B cell (primary cell): ENCODE data around the gene ZNF160. TPM values are rescaled to one million over a fixed set of nuclear protein-coding genes. Genes with fewer than 3 reads are reported as not detected.

Experiments used
- ATAC-seq: fragments of 200-7000 bp; cut with Tn5 transposase; one replicate; pipeline ENCODE4 v1.10.0; 2021; ENCODE audit warnings: low read depth, mild to moderate bottlenecking, moderate number of reproducible peaks, moderate library complexity
- CTCF ChIA-PET: fragments of 350-600 bp; sonication (Branson Sonifier 250); formaldehyde crosslinking; loops from one replicate; lab custom pipeline; 2021; ENCODE audit warnings: antibody characterized with exemption, inconsistent platforms; lab: Charles Lee
- POLR2A ChIA-PET: fragments of 350-600 bp; sonication (Branson Sonifier 250); formaldehyde crosslinking; loops from one replicate; lab custom pipeline; 2021; ENCODE audit warnings: antibody characterized with exemption; lab: Charles Lee
- DNase-seq: peaks from one replicate; pipeline ENCODE4 v3.0.0; 2013
- H2AFZ ChIP-seq: 2 replicates; pipeline ENCODE4 v1.6.1; 2012; ENCODE audit warnings: mild to moderate bottlenecking, low read depth, low read length; ENCODE audit not compliant: insufficient read depth, poor library complexity, severe bottlenecking
- H3K27ac ChIP-seq, 2 donors: 1 replicate in 1 of 2; 2 replicates in 1 of 2; pipeline ENCODE4 v1.5.1; 2012 to 2013; ENCODE audit warnings: low read length in 2 of 2, mild to moderate bottlenecking in 2 of 2, moderate library complexity in 1 of 2
- H3K27me3 ChIP-seq, 4 experiments: fragments of 200-600 bp in 1 of 4; sonication (generic) in 1 of 4; replicated peaks in 1 of 4; 1 replicate in 2 of 4; 2 replicates in 2 of 4; pipeline versions ENCODE4 v1.6.1 to v1.7.0; 2013 to 2016; ENCODE audit warnings: low read length in 3 of 4, mild to moderate bottlenecking in 2 of 4, mixed read lengths in 1 of 4, moderate library complexity in 1 of 4; ENCODE audit not compliant: insufficient read depth in 4 of 4, control insufficient read depth in 3 of 4; ENCODE audit errors: control extremely low read depth in 1 of 4
- H3K36me3 ChIP-seq, 2 experiments: replicated peaks in 1 of 2; 1 replicate in 1 of 2; 2 replicates in 1 of 2; pipeline versions ENCODE4 v1.6.1 to v1.7.1; 2013; ENCODE audit warnings: low read length in 1 of 2; ENCODE audit not compliant: insufficient read depth in 2 of 2, control insufficient read depth in 1 of 2; ENCODE audit errors: control extremely low read depth in 1 of 2, extremely low read depth in 1 of 2
- H3K4me1 ChIP-seq, 2 donors: fragments of 200-600 bp in 1 of 2; sonication (generic) in 1 of 2; 1 replicate in 1 of 2; 2 replicates in 1 of 2; pipeline versions ENCODE4 v1.5.1 to v1.6.1; 2013 to 2017; ENCODE audit warnings: low read length in 2 of 2; ENCODE audit not compliant: control insufficient read depth in 2 of 2, insufficient read depth in 2 of 2
- H3K4me2 ChIP-seq: replicated peaks from 2 replicates; pipeline ENCODE3; 2012; ENCODE audit warnings: mild to moderate bottlenecking, low read depth, low read length; ENCODE audit not compliant: poor library complexity, severe bottlenecking
- H3K4me3 ChIP-seq, 5 experiments: fragments of 200-600 bp in 1 of 5; sonication (generic) in 1 of 5; 1 replicate in 3 of 5; 2 replicates in 2 of 5; pipeline versions ENCODE4 v1.5.1 to v1.7.0; 2011 to 2016; ENCODE audit warnings: low read length in 4 of 5, mild to moderate bottlenecking in 4 of 5, low read depth in 2 of 5, control low read depth in 1 of 5, moderate library complexity in 1 of 5; ENCODE audit not compliant: insufficient read depth in 1 of 5; ENCODE audit errors: control extremely low read depth in 1 of 5, extremely low read depth in 1 of 5
- H3K79me2 ChIP-seq: fragments of 200-600 bp; sonication (generic); one replicate; pipeline ENCODE4 v1.6.0; 2016; ENCODE audit warnings: low read length; ENCODE audit not compliant: control insufficient read depth, insufficient read depth
- H3K9ac ChIP-seq: fragments of 200-600 bp; sonication (generic); 2 replicates; pipeline ENCODE4 v1.6.1; 2017; ENCODE audit warnings: mild to moderate bottlenecking, low read length, moderate library complexity
- H3K9me3 ChIP-seq, 3 donors: one replicate each; pipeline versions ENCODE4 v1.6.1 to v1.7.1; 2013; ENCODE audit warnings: low read length in 2 of 3; ENCODE audit not compliant: control insufficient read depth in 2 of 3, insufficient read depth in 1 of 3; ENCODE audit errors: control extremely low read depth in 1 of 3
- H4K20me1 ChIP-seq: 2 replicates; pipeline ENCODE4 v1.6.0; 2012; ENCODE audit warnings: mild to moderate bottlenecking, low read length; ENCODE audit not compliant: insufficient read depth, control insufficient read depth, poor library complexity, severe bottlenecking
- H3K27ac Mint-ChIP-seq: one replicate; pipeline ENCODE4 v1.8.0; 2021; ENCODE audit warnings: mixed read lengths
- H3K27me3 Mint-ChIP-seq: one replicate; pipeline ENCODE4 v1.8.0; 2021; ENCODE audit warnings: mixed read lengths
- H3K4me1 Mint-ChIP-seq: one replicate; pipeline ENCODE4 v1.8.0; 2021; ENCODE audit warnings: mixed read lengths
- H3K4me3 Mint-ChIP-seq: one replicate; pipeline ENCODE4 v1.8.0; 2021; ENCODE audit warnings: mixed read lengths
- H3K9me3 Mint-ChIP-seq: one replicate; pipeline ENCODE4 v1.8.0; 2022; ENCODE audit warnings: mixed read lengths; ENCODE audit not compliant: insufficient read depth
- CTCF ChIP-seq: fragments of 200-600 bp; IDR thresholded peaks from one replicate; pipeline ENCODE4 v1.8.0; 2022; ENCODE audit warnings: antibody characterized with exemption, mild to moderate bottlenecking
- EZH2 ChIP-seq: IDR thresholded peaks from 2 replicates; pipeline ENCODE4 v1.6.1; 2012; ENCODE audit warnings: borderline replicate concordance, low read depth, mild to moderate bottlenecking, moderate library complexity, low read length; ENCODE audit not compliant: insufficient read depth, poor library complexity, severe bottlenecking
- WGBS: methylation state at CpG from one replicate; pipeline ENCODE4 v1.1.5; 2013; ENCODE audit warnings: missing lambda C conversion rate; ENCODE audit not compliant: insufficient coverage; 5-methylcytosine and 5-hydroxymethylcytosine counted together
- intact Hi-C: fragments of 100-400 bp; cut with micrococcal nuclease; formaldehyde crosslinking; loops from one replicate; pipeline ENCODE4 v1.10.0; 2022
- polyA plus RNA-seq: library from polyadenylated mRNA; depleted of rRNA; stranded (reverse); fragments of >200 nt; gene quantifications from 2 replicates; pipeline ENCODE4 v1.2.3, GENCODE V29; 2012
- total RNA-seq, 2 donors: library from RNA; stranded (reverse); fragments of 120-200 nt in 1 of 2; gene quantifications; 1 replicate in 1 of 2; 2 replicates in 1 of 2; pipeline versions ENCODE4 v1.2.3 to v1.2.4, GENCODE V29; 2013 to 2022

The ZNF160 gene
- total and polyA plus RNA-seq, 2 donors (not counting 1 experiment from before 2014, with no cell fraction given): 49.9 to 87.8 TPM

- H3K4me3 ChIP-seq: no peak overlapping the region
- Mint-ChIP-seq H3K27ac (no peak overlapping the region), H3K27me3 (no peaks in the 10 kb centered on the region), H3K9me3 (peaks cover 11% of the 10 kb centered on the region), H3K4me3 (no peak overlapping the region), H3K4me1 (no peaks in the 10 kb centered on the region)
- no peaks in the 10 kb centered on the region for H3K27me3 ChIP-seq
- CTCF ChIA-PET: no interaction called here
- no peak overlapping the region for H3K27ac ChIP-seq
- no peaks in the 10 kb centered on the region for H3K4me1 ChIP-seq
- ATAC-seq: no peak
- no peaks in the 10 kb centered on the region for H3K36me3 ChIP-seq
- H2AFZ ChIP-seq: no peak overlapping the region
- no peaks in the 10 kb centered on the region for H4K20me1 ChIP-seq
- WGBS: 43% methylated on average over 1 of the region's 1 CpG
- POLR2A ChIA-PET: no interaction called here
- intact Hi-C loops: no loop called here
- no peak for TF ChIP-seq CTCF
- TF ChIP-seq EZH2: no peak
- no peak for DNase-seq
- H3K79me2 ChIP-seq: no peaks in the 10 kb centered on the region
- H3K9ac ChIP-seq: no peak overlapping the region
- no peak overlapping the region for H3K4me2 ChIP-seq
- H3K9me3 ChIP-seq: peaks cover 0 to 38% (median 9%) of the 10 kb centered on the region in 3 donors
These were observed 83.5 kb downstream of the ZNF160 start for GRCh38 chr19:53019684-53020083.

Other genes starting within 250 kb of the ZNF160 start
- 35.3 and 37.7 TPM in 2 replicates for gene ZNF468, start 245.8 kb downstream of the ZNF160 start, total RNA-seq
- 12.6 and 14.3 TPM in 2 replicates for gene ZNF468, start 245.8 kb downstream of the ZNF160 start, polyA plus RNA-seq
- gene ZNF320, start 205.8 kb downstream of the ZNF160 start, total RNA-seq: 33.1 and 36.0 TPM in 2 replicates
- 7.8 and 14.5 TPM in 2 replicates for gene ZNF320, start 205.8 kb downstream of the ZNF160 start, polyA plus RNA-seq
- gene ZNF888, start 180.0 kb downstream of the ZNF160 start, total RNA-seq: 15.3 and 15.6 TPM in 2 replicates
- 2.3 and 2.7 TPM in 2 replicates for gene ZNF888, start 180.0 kb downstream of the ZNF160 start, polyA plus RNA-seq
- gene ZNF816, start 140.5 kb downstream of the ZNF160 start, total RNA-seq: 22.3 and 25.0 TPM in 2 replicates
- 3.5 and 4.5 TPM in 2 replicates for gene ZNF816, start 140.5 kb downstream of the ZNF160 start, polyA plus RNA-seq
- gene ERVV-1, start 89.5 kb downstream of the ZNF160 start, total RNA-seq: 0.49 TPM in 1 of 2 replicates, not detected in the other
- not detected in 2 replicates for gene ERVV-1, start 89.5 kb downstream of the ZNF160 start, polyA plus RNA-seq
- gene ERVV-2, start 58.7 kb downstream of the ZNF160 start, total RNA-seq: not detected in 2 replicates
- not detected in 2 replicates for gene ERVV-2, start 58.7 kb downstream of the ZNF160 start, polyA plus RNA-seq
- gene ZNF415, start 29.5 kb upstream of the ZNF160 start, total RNA-seq: 6.7 and 8.2 TPM in 2 replicates
- 4.2 and 4.5 TPM in 2 replicates for gene ZNF415, start 29.5 kb upstream of the ZNF160 start, polyA plus RNA-seq
- 31.6 and 40.5 TPM in 2 replicates for gene ZNF347, start 55.6 kb upstream of the ZNF160 start, total RNA-seq
- gene ZNF347, start 55.6 kb upstream of the ZNF160 start, polyA plus RNA-seq: 3.0 and 3.3 TPM in 2 replicates
- gene ZNF665, start 89.9 kb upstream of the ZNF160 start, total RNA-seq: 16.3 and 18.1 TPM in 2 replicates
- gene ZNF665, start 89.9 kb upstream of the ZNF160 start, polyA plus RNA-seq: 7.0 and 12.8 TPM in 2 replicates
- 19.3 and 19.4 TPM in 2 replicates for gene ZNF677, start 151.5 kb upstream of the ZNF160 start, total RNA-seq
- 11.1 and 12.5 TPM in 2 replicates for gene ZNF677, start 151.5 kb upstream of the ZNF160 start, polyA plus RNA-seq
- not detected in 2 replicates for gene VN1R2, start 154.9 kb upstream of the ZNF160 start, total RNA-seq
- gene VN1R2, start 154.9 kb upstream of the ZNF160 start, polyA plus RNA-seq: not detected in 2 replicates
- gene VN1R4, start 164.3 kb upstream of the ZNF160 start, total RNA-seq: not detected in 2 replicates
- not detected in 2 replicates for gene VN1R4, start 164.3 kb upstream of the ZNF160 start, polyA plus RNA-seq
- 16.9 and 17.4 TPM in 2 replicates for gene ZNF845, start 230.3 kb upstream of the ZNF160 start, total RNA-seq
- 2.3 and 2.4 TPM in 2 replicates for gene ZNF845, start 230.3 kb upstream of the ZNF160 start, polyA plus RNA-seq